ENCODE results near the gene PRCD. TPM values are rescaled to one million over a fixed set of nuclear protein-coding genes. Genes with fewer than 3 reads are reported as not detected.

PRCD gene, protein sequence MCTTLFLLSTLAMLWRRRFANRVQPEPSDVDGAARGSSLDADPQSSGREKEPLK
- not detected for total RNA-seq

DNA sequence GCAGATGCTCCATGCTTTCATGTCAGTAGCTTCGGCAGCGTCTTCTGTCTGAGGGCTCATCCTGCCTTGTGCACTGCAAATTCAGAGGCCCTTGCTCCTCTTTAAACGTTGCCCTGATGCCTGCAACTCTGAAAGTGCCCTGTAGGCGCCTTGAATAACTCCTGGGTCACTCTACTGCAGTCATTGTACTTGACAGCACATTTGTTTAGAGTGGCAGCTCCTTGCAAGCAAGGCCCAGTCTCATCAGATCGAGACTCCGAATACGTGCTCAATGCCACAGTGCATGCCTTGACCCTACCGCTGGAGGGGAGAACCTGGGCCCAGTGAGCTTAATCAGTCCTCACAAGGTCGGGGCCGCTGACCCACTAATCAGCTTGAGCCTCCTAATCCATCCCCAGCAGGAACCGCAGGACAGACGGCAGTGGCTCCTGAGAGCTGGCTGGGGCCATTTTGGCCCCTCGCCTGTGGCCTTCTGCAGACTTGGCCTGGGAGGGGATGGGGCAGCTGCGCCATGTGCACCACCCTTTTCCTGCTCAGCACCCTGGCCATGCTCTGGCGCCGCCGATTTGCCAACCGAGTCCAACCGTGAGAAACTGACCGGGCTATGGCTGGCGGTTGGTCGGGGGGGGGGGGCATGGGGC, at the start of gene PRCD:
PRCD (plus strand) TSS at position 414 of the 641 bp plus-strand sequence; CDS start at position 512, 98 bp downstream.
- peak within 1 kb of the TSS; percentile 25 for H3K4me3 Mint-ChIP-seq
- DNase-seq = no peak
- ChIA-PET POLR2A (no interaction called here), CTCF (interaction anchor here (0.7 to 2.0 kb wide), 4 partner anchors 11 to 37 kb away, joined by 3 to 10 read pairs (median 4); no protein-coding TSS in a partner anchor)
- H3K27me3 Mint-ChIP-seq = peaks cover 60% of the 10 kb centered on the region
- H3K36me3 Mint-ChIP-seq (ENCODE audit: low read depth) = no peaks in the 10 kb centered on the region
- H3K9me3 Mint-ChIP-seq = no peaks in the 10 kb centered on the region
- H3K27ac Mint-ChIP-seq = no peak within 1 kb of the TSS
- H3K4me1 Mint-ChIP-seq = peaks cover 10% of the 10 kb centered on the region

DNA sequence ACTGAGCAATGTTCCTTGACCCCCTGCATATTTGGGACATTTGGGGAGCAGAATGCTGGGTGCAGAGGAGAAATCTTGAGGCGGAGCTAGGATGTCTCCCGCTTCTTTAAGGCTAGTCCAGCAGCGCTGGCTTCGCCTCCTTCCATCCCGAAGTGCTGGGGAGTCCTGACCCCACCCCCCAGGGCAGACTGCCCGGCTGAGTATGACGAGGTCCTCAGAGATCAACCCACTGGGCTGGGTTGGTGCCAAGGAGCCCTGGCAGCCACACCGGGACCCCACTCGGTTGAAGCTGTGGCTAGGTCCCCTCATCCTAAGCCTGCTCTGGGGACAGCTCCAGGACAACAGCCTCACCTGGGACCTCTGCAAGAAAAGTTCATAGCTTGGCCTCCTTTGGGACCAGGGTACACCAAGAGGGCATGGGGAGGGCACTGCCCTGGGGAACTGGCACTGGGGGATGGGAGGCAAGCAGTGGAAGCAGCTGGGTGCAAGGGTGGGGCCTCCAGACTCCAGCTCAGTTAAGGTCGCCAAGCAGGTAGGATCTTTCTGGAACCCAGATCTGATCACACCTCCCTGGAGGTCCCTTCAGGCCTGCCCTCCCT, 49.6 kb upstream of the PRCD start:
- Mint-ChIP-seq H3K4me1 (peaks cover 57% of the 10 kb centered on the region), H3K9me3 (no peaks in the 10 kb centered on the region), H3K27me3 (no peaks in the 10 kb centered on the region), H3K4me3 (no peak overlapping the region), H3K36me3 (ENCODE audit: low read depth) (peaks cover 6% of the 10 kb centered on the region), H3K27ac (no peak overlapping the region)
- DNase-seq = no peak
- ChIA-PET CTCF (interaction anchor here (0.8 to 1.7 kb wide), 4 partner anchors 9 to 126 kb away, joined by 3 to 5 read pairs (median 4); partner anchors contain the start of gene UBE2O), POLR2A (no interaction called here)

DNA sequence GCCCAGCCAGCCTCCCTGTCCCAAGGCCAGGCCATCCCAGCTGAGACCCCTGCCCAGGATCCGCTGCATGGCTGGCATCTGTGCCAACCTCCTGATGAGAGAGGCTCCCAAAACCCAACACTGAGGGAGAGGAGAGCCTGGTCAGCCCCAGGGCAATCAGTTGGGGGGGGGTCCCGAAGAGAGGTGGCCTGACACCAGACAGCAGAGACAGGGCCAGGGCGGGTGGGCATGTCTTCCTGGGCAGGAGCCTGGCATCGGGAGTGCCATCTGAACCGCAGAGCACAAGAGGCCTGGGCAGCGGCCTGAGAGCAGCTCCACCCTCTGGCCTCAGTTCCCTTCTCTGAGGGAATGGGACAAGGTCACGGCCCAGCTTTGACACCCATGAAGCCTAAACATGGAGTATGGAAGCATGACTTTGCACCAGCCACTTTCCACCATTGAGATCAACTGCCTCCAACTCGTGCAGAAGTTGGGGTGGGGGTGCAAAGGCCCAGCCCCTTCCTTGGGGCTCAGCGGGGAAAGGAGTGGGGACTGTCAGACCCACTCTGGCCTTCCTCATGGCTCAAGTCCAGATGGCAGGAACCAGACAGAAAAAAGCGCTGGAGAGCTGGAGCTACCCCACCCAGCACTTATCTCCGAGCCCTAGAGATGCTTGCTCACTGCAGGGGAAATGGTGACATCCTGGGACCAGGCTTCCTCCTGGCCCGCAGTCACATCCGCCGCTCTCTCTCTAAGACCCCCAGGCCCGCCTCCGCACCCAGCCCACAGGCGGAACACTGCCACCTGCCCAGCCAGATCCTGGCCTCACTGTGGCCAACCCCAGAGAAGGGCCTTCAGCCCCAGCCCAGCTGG, 48.3 kb upstream of the PRCD start:
- CTCF ChIA-PET = interaction anchor here (0.6 to 2.0 kb wide), 8 partner anchors 10 to 124 kb away, joined by 3 to 5 read pairs (median 4); partner anchors contain the start of genes SPHK1 and UBE2O
- H3K4me3 Mint-ChIP-seq = peak overlapping the region; percentile 5
- POLR2A ChIA-PET = no interaction called here
- H3K36me3 Mint-ChIP-seq (ENCODE audit: low read depth) = peaks cover 6% of the 10 kb centered on the region
- peaks cover 55% of the 10 kb centered on the region for H3K4me1 Mint-ChIP-seq
- no peaks in the 10 kb centered on the region for H3K27me3 Mint-ChIP-seq
- DNase-seq = no peak
- peak overlapping the region; percentile 97 for H3K27ac Mint-ChIP-seq
- no peaks in the 10 kb centered on the region for H3K9me3 Mint-ChIP-seq

DNA sequence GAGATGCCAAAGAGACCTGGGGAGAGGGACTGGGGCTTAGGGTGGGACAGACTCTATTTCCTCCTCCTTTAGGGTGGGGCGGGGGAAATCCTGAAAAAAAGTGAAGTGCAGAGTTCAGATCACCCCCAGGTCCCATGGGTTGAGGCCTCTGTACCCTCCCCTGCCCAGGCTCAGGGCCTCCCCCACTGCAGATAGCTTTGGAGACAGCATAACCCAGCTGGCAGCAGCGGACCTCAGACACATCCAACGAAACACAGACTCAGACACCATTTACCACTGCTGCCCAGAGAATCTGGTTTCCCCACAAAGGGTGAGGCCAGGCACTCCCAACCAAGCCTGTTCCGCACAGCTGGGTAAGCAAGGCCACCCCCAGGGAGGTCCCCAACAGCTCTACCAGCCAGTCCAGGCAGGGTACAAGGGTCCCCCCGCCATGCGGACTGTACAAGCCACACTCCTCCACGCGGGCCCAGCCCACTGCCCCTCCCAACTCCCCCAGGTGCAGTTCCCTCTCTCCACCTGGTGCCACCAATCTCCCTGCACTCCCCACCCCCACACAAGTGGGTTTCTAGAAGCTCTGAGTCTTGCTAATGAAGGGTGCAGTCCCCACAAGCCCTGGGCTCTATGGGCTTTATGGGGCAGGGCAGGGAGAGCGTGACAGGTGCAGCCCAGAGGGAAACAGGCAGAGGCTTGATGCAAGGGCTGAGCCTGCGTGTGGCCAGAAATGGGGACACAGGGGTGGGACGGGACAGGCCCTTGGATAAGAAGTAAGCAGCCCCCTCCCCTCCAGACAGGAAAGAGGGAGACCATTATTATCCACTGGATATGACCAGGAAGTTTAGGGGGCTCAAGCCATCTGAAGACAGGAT, 47.5 kb upstream of the PRCD start:
- CTCF ChIA-PET = interaction anchor here (0.6 to 2.0 kb wide), 8 partner anchors 15 to 564 kb away, joined by 3 to 8 read pairs (median 4); partner anchors contain the start of gene SPHK1
- no peak for DNase-seq
- POLR2A ChIA-PET = interaction anchor here (0.7 kb wide), 1 partner anchor 14 kb away, joined by 3 read pairs; no protein-coding TSS in a partner anchor
- H3K27me3 Mint-ChIP-seq = no peaks in the 10 kb centered on the region
- H3K27ac Mint-ChIP-seq = peak overlapping the region; percentile 97
- H3K4me1 Mint-ChIP-seq = peaks cover 60% of the 10 kb centered on the region
- H3K9me3 Mint-ChIP-seq = no peaks in the 10 kb centered on the region
- H3K36me3 Mint-ChIP-seq (ENCODE audit: low read depth) = peaks cover 8% of the 10 kb centered on the region
- peak overlapping the region; percentile 80 for H3K4me3 Mint-ChIP-seq

DNA sequence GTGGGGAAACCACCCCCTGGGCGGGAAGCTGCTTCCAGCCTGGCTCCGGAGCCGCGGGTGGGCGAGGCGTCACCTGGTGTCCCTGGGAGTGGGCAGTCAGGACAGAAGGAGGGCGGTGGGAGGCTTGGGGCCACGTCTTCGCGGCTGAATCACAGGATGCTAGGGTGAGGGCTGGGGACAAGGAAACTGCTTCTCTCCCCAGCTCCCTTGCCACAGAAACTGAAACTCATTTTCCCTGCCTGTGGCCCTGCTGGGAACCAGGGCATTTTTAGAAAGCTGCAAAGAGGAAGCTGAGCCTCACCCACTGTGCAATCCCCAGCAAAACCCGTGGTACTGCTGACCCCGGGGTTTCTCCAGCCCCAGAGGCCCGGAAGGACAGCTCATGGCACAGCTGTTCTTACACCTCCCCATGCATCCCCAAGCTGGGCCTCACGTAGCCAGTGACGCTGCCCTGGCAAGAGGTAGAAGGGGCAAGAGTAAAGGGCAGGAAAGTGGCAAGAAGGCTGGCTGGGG, 46.8 kb upstream of the PRCD start:
- Mint-ChIP-seq H3K4me1 (peaks cover 61% of the 10 kb centered on the region), H3K9me3 (no peaks in the 10 kb centered on the region), H3K27ac (peak overlapping the region; percentile 97), H3K4me3 (peak overlapping the region; percentile 80), H3K36me3 (ENCODE audit: low read depth) (peaks cover 5% of the 10 kb centered on the region), H3K27me3 (no peaks in the 10 kb centered on the region)
- ChIA-PET POLR2A (interaction anchor here (0.7 kb wide), 1 partner anchor 14 kb away, joined by 3 read pairs; no protein-coding TSS in a partner anchor), CTCF (interaction anchor here (0.9 to 2.0 kb wide), 6 partner anchors 10 to 34 kb away, joined by 3 to 8 read pairs (median 4); no protein-coding TSS in a partner anchor)
- peak; percentile 63 for DNase-seq

DNA sequence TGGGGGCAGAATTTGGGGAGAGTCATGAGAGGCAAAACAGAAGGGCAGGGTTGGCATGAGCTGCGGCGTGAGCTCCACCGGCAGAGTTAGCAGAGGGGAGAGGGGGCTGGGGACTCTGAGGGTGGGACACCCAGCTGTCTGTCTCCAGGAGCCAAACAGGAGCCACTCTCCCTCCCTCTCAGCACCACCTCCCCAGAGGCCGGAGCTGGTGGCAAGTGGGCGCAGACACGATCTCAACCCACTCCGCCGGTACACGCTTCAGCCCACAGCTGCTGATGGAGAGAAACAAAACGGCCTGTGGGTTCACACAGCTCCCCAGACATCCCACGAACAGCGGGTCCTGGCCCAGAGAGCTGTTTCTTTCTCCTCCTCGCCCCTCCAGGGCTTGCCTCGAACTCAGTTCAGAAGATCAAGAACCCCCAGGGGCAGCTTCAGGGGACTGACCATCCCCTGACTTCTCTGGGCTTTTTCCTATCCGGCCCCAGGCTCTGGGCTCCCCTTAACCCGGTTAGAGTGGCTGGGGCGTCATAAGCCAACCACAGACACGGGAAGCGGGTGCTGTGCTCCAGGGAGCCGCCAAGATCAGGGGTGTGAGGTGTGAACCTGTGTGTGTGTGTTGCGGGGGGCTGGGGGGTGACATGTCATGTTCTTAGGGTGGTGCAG, 46.2 kb upstream of the PRCD start:
- Mint-ChIP-seq H3K36me3 (ENCODE audit: low read depth) (peaks cover 5% of the 10 kb centered on the region), H3K27ac (peak overlapping the region; percentile 97), H3K9me3 (no peaks in the 10 kb centered on the region), H3K4me1 (peaks cover 67% of the 10 kb centered on the region), H3K27me3 (no peaks in the 10 kb centered on the region), H3K4me3 (peak overlapping the region; percentile 80)
- DNase-seq = peak; percentile 30
- ChIA-PET CTCF (interaction anchor here (0.9 to 2.0 kb wide), 6 partner anchors 9 to 77 kb away, joined by 3 to 8 read pairs (median 4); no protein-coding TSS in a partner anchor), POLR2A (no interaction called here)

DNA sequence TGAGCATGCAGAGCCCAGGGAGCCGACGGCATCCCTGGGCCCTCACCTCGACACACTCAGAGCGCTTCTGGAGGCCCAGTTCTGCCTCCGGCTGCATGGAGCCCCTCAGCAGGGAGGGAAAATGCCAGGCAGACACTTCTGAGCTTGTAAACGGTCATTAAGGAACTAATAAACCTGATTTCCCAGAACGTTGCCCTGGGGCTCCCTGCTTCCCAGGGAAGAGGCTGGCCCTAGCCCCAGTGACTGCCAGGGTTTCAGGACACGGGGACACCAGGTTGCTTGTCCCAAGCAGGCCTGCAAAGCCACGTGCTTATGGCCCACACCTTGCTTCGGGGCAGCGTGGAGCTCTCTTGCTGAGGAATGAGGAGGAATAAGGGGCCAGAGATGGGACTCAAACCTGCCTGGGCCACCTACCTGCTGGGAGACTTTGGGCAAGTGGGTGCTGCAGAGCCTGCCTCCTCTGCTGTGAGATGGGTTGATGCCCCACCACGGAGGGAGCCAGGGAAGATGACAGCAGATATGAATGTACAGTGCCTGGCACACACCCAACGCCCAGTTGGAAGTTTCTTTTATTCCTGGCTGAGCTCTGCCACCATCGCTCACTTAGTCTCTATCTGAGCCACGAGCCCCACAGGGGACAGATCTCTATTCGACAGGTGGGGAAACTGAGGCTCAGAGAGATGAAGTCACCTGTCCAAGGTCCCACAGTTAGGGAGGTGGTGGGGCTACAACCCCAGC, 44.0 kb upstream of the PRCD start:
- Mint-ChIP-seq H3K4me3 (no peak overlapping the region), H3K36me3 (ENCODE audit: low read depth) (peaks cover 7% of the 10 kb centered on the region), H3K4me1 (peaks cover 73% of the 10 kb centered on the region), H3K27ac (peak overlapping the region; percentile 68), H3K27me3 (no peaks in the 10 kb centered on the region), H3K9me3 (no peaks in the 10 kb centered on the region)
- CTCF ChIA-PET = interaction anchor here (1.0 to 1.3 kb wide), 2 partner anchors 16 to 375 kb away, joined by 3 read pairs; no protein-coding TSS in a partner anchor
- POLR2A ChIA-PET = interaction anchor here (0.7 kb wide), 1 partner anchor 227 kb away, joined by 3 read pairs; no protein-coding TSS in a partner anchor
- DNase-seq = no peak

DNA sequence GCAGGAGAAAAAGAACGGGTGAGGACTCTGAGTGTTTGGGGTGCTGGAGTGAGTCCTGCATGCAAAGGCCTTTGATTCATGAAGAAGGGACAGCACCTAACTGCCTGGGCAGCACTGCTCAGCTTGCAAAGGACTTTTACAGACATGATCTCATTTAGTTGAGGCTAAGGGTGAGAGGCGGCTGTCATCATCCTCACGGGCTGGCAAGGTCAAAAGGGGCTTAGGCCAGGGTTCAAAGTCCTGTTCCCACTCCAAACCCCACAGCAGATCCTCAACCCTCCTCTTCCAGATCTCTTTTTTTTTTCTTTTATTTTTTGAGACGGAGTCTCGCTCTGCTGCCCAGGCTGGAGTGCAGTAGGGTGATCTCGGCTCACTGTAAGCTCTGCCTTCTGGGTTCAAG, 43.4 kb upstream of the PRCD start:
- peaks cover 7% of the 10 kb centered on the region for H3K36me3 Mint-ChIP-seq (ENCODE audit: low read depth)
- H3K27me3 Mint-ChIP-seq = no peaks in the 10 kb centered on the region
- ChIA-PET POLR2A (no interaction called here), CTCF (interaction anchor here (1.0 to 3.1 kb wide), 2 partner anchors 11 to 375 kb away, joined by 3 to 10 read pairs; no protein-coding TSS in a partner anchor)
- peaks cover 71% of the 10 kb centered on the region for H3K4me1 Mint-ChIP-seq
- no peak for DNase-seq
- peak overlapping the region; percentile 31 for H3K27ac Mint-ChIP-seq
- no peaks in the 10 kb centered on the region for H3K9me3 Mint-ChIP-seq
- no peak overlapping the region for H3K4me3 Mint-ChIP-seq

DNA sequence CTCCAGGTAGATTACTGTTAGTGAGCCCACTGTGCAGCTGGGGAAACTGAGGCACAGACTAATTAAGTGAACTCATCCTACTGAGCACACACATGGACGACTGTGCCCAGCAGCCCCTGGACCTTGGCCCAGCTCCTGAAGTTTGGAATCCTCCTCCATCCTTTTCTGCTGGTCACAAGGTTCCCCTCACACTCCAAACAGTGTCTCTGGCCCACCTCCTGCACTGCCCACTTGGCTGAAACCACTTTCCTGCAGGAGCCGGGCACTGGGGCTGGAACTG, 42.2 kb upstream of the PRCD start:
- no peaks in the 10 kb centered on the region for H3K9me3 Mint-ChIP-seq
- CTCF ChIA-PET = interaction anchor here (2.0 to 3.1 kb wide), 2 partner anchors 10 to 11 kb away, joined by 7 to 10 read pairs; no protein-coding TSS in a partner anchor
- POLR2A ChIA-PET = no interaction called here
- no peak for DNase-seq
- H3K4me1 Mint-ChIP-seq = peaks cover 71% of the 10 kb centered on the region
- peaks cover 7% of the 10 kb centered on the region for H3K36me3 Mint-ChIP-seq (ENCODE audit: low read depth)
- no peak overlapping the region for H3K27ac Mint-ChIP-seq
- no peaks in the 10 kb centered on the region for H3K27me3 Mint-ChIP-seq
- H3K4me3 Mint-ChIP-seq = no peak overlapping the region

DNA sequence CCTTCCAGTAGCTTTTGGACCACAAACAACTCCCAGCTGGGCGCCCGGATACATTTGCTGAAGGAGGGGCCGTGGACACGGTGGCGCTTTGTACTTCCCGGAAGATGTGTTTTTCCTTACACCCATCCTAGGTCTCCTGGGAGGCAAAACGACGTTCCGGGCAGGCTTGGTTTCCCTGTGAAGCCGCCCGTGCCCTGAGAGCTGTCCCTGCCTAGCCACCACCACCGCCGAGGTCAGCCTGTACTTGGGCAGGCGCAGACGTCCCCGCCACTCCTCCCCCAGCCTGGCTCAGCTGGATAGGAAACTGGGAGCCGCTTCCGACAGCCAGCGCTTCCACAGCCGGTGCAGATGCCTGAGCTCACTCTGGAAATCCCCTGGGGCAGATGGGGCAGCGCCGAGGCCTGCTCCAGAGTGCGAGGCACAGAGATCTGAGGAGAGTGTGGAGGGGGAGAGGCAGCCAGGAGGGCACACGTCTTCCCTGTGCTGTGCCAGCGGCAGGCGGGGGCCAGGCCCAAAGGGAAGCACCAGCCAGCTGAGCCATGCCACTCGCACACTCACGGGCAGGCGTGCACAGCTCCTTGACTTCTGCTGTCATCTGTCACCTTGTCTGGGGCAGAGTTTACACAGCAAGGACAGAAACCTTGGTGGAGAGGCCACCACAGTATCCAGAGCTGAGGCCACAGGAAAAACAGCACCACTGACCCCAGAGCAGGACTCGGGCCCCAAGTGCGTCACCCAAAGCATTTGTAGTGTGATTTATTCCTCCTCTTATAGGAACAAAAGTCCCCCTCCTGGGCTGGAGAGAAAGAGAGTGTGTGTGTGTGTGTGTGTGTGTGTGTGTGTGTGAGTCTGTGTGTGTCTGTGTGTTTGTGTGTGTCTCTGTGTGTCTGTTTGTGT, 41.6 kb upstream of the PRCD start:
- ChIA-PET CTCF (interaction anchor here (0.7 to 3.1 kb wide), 3 partner anchors 9 to 87 kb away, joined by 3 to 10 read pairs (median 7); no protein-coding TSS in a partner anchor), POLR2A (no interaction called here)
- peaks cover 70% of the 10 kb centered on the region for H3K4me1 Mint-ChIP-seq
- H3K4me3 Mint-ChIP-seq = peak overlapping the region; percentile 10
- H3K36me3 Mint-ChIP-seq (ENCODE audit: low read depth) = peaks cover 6% of the 10 kb centered on the region
- DNase-seq = no peak
- H3K27ac Mint-ChIP-seq = peak overlapping the region; percentile 81
- H3K9me3 Mint-ChIP-seq = no peaks in the 10 kb centered on the region
- no peaks in the 10 kb centered on the region for H3K27me3 Mint-ChIP-seq

Data from activated CD4-positive, alpha-beta T cell treated with anti-CD3 and anti-CD28 coated beads, Interleukin-2, amount 10 ng/mL, durations not matched to agents 7 days and 5 days (primary cell).